ENCODE data around the gene DBR1. TPM values are rescaled to one million over a fixed set of nuclear protein-coding genes. Genes with fewer than 3 reads are reported as not detected.
A peak's percentile ranks its signal among the peaks of the same experiment; 100 is the strongest.

Gene DBR1
- total RNA-seq, 1 donor: 16.8 TPM

GRCh38 chr3:138127636-138128365, 46.9 kb downstream of the DBR1 start:
- TF ChIP-seq, protein P1, sequence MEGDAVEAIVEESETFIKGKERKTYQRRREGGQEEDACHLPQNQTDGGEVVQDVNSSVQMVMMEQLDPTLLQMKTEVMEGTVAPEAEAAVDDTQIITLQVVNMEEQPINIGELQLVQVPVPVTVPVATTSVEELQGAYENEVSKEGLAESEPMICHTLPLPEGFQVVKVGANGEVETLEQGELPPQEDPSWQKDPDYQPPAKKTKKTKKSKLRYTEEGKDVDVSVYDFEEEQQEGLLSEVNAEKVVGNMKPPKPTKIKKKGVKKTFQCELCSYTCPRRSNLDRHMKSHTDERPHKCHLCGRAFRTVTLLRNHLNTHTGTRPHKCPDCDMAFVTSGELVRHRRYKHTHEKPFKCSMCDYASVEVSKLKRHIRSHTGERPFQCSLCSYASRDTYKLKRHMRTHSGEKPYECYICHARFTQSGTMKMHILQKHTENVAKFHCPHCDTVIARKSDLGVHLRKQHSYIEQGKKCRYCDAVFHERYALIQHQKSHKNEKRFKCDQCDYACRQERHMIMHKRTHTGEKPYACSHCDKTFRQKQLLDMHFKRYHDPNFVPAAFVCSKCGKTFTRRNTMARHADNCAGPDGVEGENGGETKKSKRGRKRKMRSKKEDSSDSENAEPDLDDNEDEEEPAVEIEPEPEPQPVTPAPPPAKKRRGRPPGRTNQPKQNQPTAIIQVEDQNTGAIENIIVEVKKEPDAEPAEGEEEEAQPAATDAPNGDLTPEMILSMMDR (IDR thresholded peaks at IDR 0.05; ENCODE audit: insufficient read depth, low read depth, low read length): no peak
- no peak for DNase-seq (ENCODE audit: low read depth)
- H3K4me3 ChIP-seq (ENCODE audit: low read depth, low read length): no peak overlapping the region

GRCh38 chr3:138125548-138126221, 49.0 kb downstream of the DBR1 start:
- peak; percentile 73 for DNase-seq (ENCODE audit: low read depth)
- TF ChIP-seq, protein P1 (IDR thresholded peaks at IDR 0.05; ENCODE audit: insufficient read depth, low read depth, low read length): no peak
- H3K4me3 ChIP-seq (ENCODE audit: low read depth, low read length): no peak overlapping the region

DNA sequence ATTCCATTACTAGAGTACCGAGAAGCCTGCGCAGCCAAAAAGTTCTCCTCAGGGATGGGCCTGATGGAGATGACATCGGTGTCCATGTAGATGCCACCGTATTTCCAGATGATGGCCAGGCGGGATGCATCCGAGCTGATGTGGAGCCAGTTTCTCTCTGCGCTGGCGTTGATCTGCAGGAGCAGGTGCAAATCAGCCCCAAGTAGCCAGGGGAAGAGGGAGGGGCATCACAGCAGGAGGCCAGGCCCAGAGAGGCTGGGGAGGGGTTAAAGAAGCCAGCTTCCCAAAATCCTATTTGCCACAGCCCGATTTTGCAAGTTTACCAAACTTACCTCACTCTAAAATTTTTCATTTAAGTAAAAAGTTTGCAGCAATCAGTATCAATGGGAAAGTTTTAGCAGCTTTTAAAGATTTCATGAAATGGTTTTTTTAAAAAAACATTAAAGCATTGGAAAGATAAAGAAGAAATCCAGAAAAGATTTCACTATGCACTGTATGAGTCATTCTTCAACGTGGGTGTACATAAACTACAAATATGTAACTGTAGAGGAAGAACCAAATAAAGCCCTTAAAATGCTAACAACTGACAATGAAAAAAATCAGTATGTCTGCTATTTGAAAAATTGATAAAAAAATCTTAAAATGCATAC, 49.9 kb downstream of the DBR1 start:
- DNase-seq (ENCODE audit: low read depth): peak; percentile 63
- H3K4me3 ChIP-seq (ENCODE audit: low read depth, low read length): no peak overlapping the region
- TF ChIP-seq, protein P1 (IDR thresholded peaks at IDR 0.05; ENCODE audit: insufficient read depth, low read depth, low read length): no peak

DNA sequence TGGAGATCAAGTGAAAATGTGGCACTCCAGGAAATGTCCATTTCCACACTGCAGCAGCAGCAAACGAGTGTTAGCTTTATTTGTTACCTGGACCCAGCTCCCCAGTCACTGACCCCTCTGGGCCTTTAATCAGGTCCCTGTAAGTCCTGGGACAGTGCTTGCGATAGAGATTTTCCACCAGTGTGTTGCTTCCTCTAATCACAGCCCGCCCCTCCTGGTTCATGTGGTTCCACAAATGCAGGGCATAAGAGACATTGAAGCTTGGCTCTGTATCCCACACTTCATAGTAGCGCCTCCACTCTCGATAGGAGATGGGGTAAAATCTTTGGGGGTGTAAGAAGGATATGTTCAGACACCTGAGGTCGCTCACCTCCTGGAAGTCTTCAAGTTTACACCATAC, 50.5 kb downstream of the DBR1 start:
- DNase-seq (ENCODE audit: low read depth): no peak
- TF ChIP-seq, protein P1 (IDR thresholded peaks at IDR 0.05; ENCODE audit: insufficient read depth, low read depth, low read length): no peak
- H3K4me3 ChIP-seq (ENCODE audit: low read depth, low read length): no peak overlapping the region

- TF ChIP-seq, protein P1 (IDR thresholded peaks at IDR 0.05; ENCODE audit: insufficient read depth, low read depth, low read length): no peak
- H3K4me3 ChIP-seq (ENCODE audit: low read depth, low read length): no peak overlapping the region
- DNase-seq (ENCODE audit: low read depth): no peak
These were observed 55.3 kb downstream of the DBR1 start for GRCh38 chr3:138119423-138119766.

DNA sequence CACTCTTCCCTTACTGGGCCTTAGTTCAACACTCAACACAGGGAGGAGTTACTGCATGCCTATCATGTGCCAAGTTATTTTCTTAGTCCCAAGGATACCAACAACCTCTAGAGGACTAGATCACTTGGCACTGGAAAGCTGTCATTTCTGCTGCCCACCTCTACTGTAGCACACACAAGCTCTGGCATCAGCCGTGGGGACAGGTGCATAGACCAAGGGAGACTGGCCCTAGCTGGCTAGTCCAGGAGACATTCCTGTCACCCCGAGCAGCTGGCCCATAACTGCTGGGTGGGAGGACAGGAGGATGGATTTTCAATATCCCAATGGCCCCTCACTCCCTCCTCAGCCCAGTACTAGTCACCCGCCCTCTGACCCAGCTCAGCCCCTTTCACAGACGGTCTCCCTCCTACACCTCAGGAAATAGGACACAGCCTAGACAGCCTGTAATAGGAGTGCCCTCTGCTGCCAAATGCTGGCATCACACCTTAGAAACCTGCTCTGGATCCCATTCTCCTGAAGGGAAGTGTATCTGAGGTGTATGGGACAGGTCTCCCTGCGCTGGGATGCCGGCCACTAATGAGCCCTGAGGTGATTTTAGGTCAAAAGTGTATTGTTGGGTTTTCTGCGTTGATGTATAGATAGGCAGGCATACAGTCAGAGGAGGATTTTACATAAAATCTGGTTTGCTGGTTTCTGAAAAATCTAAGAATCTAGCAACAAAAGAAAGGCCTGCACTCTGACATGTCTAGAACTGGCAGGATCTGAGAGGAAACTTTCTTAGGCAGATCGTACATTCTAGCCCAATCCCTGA, 55.9 kb downstream of the DBR1 start:
- no peak overlapping the region for H3K4me3 ChIP-seq (ENCODE audit: low read depth, low read length)
- TF ChIP-seq, protein P1 (IDR thresholded peaks at IDR 0.05; ENCODE audit: insufficient read depth, low read depth, low read length): peak; percentile 93
- peak; percentile 78 for DNase-seq (ENCODE audit: low read depth)

All from fibroblast of villous mesenchyme (primary cell).